ENCODE data around the gene FNDC11.
"Not testable (repeated sequence)": the region's sequence is repeated elsewhere in the genome, so short reads cannot be mapped to it uniquely, and the experiment has no call there.

FNDC11 gene

DNA sequence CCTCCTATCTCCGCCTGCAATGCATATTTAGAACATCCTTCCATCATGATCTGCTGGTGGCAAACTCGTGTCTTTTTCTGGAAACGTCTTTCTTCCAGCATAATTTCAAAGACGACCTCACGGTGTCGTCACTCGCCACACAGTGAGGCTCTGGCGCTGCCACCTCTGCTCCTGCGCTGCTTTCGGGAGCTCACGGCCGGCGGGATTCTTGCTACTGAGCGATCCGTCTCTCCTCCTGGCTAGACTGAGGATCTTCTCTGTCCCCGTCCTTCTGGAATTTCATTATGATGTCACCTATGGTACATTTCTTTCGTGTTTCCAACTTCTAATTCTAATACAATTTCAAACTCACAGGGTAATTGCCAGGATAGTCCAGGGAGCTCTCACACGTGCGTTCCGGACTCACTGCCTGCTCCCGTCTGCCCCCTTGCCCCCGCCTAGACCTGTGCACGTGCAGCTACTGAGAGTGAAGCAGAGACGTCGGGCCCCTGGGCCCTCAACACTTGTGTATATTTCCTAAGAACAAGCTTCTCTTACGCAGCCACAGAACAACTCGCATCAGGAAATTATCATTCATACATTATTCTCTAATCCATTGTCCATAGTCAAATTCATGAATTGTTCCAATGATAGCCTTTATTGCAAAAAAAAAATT lies 45.6 kb downstream of the FNDC11 start:
- DNase-seq (ENCODE audit: low read depth), result no peak

DNA sequence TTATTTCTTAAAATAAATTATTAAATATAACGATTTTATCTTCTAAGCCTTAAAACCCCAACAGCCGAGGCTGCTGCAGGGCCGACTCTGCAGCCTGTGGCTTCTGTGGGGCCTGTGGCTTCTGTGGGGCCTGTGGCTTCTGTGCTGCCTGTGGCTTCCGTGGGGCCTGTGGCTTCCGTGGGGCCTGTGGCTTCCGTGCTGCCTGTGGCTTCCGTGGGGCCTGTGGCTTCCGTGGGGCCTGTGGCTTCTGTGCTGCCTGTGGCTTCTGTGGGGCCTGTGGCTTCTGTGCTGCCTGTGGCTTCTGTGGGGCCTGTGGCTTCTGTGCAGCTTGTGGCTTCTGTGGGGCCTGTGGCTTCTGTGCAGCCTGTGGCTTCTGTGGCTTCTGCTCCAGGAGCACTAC lies 47.7 kb downstream of the FNDC11 start:
- DNase-seq (ENCODE audit: low read depth), result not testable (repeated sequence)

DNA sequence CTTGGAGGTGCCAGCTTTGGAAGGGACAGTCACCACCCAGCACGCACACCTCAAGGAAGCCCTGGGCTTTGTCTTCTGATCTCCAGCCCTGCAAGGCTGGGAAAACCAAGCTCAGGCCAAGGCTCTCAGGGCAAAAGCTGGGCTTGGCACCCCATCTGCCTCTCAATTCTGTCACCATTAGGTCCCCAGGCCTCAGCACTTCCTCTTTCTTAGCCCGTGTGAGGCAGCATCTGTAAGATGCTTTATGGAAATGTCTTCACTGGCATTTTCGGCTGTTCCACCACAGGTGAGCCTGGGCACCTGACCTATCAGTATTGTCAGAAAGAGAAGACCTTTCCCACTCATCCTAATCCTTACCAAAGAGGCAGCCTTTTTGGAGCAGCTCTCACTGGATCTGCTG lies 48.4 kb downstream of the FNDC11 start:
- no peak for DNase-seq (ENCODE audit: low read depth)
